ENCODE data around the gene CCDC177.

Gene CCDC177

DNA sequence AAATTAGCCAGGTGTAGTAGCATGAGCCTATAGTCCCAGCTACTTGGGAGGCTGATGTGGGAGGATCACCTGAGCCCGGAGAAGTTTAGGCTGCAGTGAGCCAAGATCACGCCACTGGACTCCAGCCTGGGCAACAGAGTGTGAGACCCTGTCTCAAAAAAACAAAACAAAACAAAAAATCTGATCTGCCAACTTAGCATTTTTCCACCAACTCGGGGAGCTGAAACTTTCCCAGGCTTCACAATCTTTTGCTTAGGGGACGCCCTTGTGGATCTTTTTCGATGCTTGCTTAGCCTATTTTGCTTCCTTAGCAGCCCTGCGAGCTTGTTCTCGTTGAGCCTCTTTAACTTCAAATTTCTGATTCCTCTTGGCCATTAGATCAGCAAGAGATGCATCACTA lies 13.8 kb downstream of the CCDC177 start:
- no peak for DNase-seq

DNA sequence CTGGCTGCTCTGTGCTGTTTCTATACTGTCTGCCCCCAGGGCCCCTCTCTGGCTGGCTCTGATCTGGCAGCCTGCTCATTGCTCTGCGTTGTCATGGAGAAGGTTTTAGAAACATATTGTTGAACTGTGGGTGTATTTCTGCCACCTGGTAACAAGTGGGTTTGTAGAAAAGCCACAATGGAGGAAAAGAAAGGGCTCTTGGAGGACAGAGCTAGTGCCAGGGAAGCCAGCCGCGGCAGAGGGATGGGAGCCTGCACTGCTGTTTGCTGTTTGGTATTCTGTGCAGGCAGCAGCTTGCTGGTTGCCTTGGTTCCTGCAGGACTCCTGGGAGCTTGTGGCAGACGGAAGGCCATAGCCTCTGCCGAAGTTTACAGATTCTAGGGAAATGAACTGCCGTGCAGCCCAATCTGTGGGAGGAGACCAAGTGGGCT lies 15.1 kb downstream of the CCDC177 start:
- DNase-seq, result no peak

DNA sequence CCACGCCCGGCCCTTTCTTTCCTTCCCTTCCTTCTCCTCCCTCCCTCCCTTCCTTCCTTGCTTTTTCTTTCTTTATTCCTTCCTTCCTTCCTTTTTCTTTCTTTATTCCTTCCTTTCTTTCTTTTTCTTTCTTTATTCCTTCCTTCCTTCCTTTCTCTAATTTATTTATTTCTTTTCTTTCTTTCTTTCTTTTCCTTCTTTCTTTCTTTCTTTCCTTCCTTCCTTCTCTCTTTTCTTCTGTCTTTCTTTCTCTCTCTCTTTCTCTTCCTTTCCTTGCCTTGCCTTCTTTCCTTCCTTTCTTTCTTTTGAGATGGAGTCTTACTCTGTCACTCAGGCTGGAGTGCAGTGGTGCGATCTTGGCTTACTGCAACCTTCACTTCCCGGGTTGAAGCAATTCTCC lies 15.9 kb downstream of the CCDC177 start:
- DNase-seq, result no peak

DNA sequence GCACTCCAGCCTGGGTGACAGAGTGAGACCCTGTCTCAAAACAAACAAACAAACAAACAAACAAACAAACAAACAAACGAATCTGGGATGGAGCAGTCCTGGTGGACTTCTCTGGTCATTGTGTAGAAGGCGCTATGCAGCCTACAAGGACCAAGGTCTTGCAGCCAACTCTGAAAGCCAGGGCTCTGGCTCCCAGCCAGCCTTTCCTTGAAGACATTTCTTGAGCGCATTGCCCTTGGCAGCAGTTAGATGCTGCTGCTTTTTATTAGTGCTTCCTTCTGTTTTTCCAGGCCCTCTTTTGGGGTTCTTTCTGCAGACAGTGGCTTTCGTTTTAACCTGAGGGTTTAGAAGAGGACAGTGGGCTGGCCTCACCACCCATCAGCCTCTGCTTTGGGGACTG lies 20.2 kb downstream of the CCDC177 start:
- DNase-seq, result no peak

DNA sequence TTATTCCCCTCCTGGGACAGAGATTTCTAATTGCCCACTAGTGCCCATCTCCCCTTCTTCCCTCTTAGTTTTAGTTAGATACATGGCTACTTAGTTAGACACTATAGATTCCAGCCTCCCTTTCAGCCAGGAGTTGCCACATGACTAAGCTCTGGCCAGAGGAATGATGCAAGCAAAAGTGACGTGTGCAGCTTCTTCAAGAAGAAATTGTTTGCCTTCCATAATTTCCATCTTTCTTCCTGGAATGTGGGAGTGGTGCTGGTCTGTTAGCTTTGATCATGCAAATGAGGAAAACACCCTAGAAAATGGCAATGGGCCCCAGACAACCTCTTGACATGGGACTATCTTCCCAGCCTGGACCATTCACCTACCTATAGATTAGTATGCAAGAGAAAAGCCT lies 21.4 kb downstream of the CCDC177 start:
- DNase-seq, result no peak

DNA sequence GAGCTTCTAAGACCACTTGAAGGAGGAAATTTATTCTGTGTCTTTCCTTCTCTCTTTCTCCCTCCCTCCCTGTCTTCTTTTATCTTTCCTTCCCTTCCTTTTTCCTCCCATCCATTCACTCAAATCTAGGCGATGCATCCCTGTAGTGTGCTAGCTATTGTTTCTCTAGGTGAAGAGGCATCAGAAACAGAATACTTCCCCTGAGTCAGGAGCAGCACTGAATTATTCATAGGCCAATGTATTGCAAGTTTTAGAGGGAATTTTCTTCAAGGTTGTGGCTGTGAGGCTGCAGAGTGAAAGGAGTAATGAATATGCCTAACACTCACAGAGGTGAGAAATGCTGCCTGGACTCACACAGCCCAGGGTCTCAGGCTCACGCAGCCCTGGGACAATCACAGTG lies 23.2 kb downstream of the CCDC177 start:
- DNase-seq, result no peak

DNA sequence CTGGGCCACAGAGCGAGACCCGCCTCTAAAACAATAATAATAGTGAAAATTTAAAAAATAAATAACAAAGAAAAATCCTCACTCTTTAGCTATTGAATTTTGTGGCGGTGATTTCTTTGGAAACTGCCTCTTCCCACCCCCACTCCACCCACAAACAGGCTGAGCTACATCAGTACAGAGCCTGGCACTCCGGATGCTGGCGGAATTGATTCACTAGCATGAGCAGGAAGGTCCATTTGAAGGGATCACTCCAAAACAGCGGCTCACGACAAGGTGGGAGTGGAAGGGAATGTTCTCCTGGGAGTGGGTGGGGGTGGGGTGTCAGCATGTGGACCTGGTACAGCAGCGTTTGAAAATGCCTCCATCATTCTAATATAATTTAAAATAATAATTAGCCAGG lies 26.1 kb downstream of the CCDC177 start:
- DNase-seq, result no peak

DNA sequence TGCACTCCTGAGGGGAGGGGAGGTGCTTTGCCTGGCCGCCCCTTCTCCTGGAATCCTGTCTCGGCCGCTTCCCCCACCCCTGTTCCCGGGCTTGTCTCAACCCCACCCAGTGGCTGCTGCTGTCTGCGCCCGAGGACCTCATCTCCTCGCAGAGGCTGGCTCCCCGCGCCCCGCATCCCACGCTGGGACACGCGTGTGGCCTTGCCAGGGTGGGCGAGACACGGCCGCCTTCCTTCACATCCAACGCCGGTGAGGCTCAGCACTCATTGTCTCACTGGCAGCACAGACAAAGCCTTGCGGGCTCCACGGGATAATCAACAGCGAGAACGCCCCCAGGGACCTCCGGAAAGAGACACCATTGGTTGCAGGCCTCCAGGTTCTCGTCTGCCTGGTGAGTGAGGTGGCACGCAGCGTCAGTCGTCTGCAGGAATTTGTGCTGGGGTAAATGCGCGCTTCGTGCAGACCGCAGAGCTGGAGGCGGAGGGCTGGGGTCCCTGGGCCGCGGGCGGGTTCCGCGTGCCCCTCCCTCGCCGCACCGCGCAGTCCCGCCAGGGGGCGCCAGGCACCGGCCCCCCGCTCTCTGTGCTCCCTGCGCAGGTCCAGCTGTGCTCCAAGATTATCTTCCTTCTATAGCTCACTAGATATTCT lies 26.8 kb downstream of the CCDC177 start:
- DNase-seq, result no peak

DNA sequence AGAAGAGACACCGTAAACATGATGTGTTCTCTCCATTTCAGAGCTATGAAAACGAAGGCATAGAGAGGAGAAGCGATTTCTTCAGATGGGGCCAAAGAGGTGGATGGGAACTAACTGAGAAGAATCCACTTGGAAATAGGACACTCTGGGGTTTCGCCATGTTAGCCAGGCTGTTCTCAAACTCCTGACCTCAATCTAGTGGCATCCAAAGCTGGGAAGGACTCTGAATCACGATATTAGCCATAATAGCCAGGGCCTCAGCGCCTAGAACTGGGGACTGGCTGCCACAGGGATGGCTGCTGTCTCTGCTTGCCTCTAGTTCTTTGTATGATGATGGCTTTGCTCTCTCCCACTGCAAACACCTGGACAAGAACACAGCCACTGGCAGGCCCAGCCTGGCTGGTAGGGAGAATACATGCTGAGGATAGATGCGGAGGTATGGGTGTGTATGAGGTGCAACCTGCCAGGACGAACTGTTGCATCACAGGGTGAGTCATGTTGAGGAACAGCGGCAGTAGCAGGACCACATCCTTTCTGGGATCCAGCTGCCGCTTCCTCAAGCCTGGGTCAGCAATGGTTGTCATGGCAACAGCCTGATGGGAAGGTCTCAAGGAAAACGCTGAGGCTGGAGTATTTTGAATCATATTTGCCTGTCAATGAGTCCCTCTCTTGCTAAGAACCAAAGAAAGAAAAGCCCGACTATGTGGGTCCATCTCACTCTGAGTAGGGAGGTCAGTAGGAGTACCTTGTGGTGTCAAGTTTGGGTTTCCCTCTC lies 31.1 kb downstream of the CCDC177 start:
- DNase-seq, result peak; percentile 10

DNA sequence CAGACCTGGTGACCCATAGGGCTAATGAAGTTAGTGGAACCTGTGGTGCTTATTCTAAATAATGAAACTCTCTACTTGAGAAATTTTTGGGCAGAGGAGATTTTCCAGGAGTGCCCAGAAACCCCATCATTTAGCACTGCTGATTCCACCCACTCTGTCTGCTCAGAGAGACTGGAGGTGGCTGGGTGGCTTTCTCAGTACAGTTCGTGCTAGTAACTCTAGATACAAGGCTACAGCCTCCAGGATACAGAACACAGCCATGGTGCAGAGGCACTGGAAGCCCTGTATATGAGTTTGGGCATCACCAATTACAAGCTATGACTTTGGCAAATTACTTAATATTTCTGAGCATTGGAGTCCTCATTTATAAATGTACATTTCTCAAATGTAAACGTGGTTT lies 32.4 kb downstream of the CCDC177 start:
- no peak for DNase-seq

DNA sequence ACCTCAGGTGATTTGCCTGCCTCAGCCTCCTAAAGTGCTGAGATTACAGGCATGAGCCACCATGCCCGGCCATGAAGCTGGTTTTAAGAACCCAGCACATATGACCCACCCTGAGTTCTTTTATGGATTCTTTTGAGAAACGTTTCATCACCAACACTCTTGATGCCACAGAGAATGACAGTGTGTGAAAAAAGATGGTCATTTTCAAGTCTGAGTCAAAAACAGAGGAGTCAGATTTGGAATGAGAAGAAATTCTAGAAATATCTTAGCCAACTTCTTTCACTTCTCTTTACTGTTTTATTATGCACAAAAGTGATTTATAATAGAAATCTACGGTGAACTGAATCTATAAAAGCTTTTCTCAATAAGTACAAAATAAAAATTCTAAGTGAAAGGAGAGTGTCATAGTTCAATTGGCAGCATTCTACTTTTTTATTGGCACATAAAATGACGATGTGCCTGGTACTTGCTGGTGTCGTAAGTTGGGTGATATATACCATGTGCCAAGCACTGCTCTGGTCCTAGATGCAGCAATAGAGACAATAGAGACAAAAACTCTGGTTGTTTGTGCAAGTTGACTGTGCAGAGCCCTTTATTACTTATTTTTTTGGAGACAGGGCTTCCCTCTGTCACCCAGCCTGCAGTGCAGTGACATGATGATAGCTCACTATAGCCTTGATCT lies 33.9 kb downstream of the CCDC177 start:
- no peak for DNase-seq

DNA sequence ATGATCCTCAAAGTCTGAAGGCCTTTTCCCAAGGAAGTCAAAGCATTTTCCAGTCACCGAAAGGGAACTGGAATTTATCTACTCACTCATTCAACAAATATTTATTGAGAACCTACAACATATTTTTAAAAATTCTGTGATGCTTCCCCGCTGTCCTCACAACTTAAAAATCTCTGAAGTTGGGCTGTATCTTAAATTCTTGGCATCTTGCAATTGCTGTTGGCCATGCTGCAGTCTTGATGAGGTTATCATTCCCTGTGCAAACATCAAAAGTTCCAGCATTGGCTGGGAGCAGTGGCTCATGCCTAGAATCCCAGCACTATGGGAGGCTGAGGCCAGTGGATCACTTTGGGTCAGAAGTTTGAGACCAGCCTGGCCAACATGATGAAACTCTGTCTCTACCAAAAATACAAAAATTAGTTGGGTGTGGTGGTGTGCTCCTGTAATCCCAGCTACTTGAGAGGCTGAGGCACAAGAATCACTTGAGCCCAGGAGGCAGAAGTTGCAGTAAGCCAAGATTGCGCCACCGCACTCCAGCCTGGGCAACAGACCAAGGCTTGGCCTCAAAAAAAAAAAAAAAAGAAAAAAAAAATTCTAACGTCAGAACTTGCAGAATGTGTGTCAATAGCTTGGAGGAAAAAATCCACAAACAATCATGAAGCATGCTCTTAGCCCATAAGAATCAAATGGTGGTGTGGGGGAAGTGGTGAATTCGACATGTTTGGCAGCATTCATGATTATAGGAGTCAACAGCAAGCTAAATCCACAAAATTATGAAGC lies 34.9 kb downstream of the CCDC177 start:
- DNase-seq, result no peak

DNA sequence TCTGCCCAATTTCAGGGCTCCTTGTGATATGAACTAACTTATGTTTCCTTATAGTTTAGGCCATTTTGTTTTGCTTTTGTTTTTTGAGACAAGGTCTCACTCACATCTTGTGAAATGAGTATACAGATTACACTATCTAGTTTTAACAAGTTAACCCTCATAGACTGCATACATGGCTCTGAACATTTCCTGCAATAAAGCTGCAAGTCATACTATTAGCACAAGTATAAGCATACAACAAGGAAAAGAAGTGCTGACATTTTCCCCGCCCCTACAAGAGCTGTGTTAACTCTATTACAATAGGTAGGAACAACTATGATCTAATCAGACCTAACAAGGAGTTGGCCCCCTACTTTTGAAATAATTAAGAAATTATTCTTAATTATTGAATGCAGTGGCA lies 35.9 kb downstream of the CCDC177 start:
- no peak for DNase-seq

DNA sequence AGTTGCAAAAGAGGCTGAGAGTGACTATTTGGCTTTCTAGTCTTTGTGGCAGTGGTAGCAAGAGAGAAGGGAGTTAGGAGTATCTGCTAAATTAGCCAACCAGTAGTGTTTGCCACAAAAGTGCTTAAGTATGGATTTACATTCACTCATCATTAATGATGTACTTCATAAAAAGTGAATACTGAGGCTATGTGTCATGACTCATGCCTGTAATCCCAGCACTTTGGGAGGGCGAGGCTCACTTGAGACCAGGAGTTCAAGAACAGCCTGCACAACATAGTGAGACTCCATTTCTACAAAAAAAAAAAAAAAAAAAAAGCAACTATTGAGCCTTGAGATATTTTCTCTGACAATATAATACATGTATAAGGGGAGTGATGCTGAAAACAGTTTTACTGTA lies 36.8 kb downstream of the CCDC177 start:
- DNase-seq, result no peak

DNA sequence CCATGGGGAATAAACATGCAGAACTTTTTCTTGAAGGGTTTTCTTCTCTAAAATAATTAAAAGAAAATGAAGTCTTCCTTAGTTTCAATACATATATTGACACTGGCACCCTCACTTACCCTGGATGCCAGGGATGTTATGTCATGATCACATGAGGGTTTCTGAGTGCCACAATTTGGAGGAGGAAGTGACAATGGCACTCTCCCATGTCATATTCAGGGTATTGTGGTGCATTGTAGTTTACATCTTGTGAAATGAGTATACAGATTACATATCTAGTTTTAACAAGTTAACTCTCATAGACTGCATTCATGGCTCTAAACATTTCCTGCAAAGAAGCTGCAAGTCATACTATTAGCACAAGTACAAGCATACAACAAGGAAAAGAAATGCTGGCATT lies 37.7 kb downstream of the CCDC177 start:
- no peak for DNase-seq

DNA sequence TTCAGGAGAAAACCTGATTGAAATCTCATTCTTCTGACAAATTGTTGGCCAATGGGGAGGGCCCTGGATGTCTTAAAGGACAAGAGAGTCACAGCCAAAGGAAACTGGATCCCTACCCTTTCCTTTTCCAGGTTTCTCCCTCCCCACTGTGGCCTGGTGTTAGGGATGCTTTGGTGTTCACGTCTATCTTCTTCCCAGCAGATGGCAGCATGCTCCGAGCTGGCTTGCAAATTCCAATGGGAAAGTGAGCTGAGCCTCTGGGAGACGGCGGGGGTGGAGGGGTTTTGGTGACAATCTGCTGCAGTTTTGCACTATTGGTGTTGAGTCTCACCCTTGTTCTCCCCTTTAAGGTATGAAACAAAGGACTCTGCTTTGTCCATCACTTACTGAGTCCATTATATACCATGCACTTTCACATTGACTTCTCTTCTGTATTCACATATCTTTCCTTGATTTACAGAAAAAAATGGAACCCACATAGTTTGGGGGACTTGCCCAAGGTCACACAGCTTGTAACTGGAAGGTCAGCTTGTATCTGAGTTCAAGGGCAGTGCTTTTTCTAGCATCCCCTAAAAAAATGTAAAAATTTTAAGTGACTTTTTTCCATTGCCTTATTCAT lies 39.3 kb downstream of the CCDC177 start:
- DNase-seq, result no peak

DNA sequence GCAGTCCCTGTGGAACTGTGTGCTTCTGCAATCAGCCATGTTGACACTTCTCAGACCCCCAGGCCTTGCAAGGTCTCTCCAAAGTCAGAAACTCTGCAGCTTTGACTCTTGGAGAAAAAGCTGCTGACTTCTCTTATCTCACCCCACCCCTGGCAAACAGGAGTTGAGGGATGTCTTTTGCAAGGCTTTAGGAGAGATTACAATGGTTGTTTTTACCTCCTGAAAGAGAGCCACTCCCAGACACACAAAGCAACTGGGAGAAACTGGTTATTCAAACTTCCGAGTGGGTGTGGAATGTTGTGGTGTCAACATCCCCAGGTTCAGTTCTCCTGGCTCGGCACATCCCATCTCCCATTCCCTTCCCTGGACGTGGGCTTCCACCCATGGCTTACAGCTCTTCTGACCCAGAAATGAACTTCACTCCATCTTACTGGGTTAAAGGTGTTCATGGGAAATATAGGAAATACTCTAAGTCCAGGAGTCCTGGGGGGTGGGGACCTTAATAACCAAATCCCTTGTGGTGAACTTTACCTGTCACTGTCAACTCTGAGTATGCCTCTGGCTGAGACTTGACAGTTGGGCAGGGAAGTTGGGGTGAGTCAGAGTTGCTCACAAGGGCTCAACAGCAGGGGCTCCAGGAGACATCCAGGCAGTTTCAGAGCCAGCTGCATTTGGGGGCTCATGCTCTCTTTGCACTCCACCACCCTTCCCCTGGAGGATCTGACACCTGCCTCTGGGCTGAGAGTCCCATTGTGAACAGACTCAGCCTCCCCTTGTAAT lies 41.9 kb downstream of the CCDC177 start:
- no peak for DNase-seq

DNA sequence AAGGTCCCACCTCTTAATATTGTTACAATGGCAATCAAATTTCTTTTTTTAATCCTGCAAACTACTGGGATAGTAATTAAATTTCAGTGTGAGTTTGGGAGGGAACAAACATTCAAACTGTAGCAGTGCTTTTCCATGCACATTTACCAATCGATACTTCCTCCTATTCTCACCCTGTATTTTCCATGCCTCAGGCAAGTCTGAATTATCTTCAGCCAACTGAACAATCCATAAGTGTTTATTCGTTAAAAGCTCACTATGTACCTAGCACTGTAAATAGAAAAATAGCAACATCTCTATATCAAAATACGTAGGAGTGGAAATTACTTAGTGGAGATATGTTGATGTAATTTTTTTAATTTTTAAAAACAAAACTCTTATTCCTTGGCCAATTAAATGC lies 43.5 kb downstream of the CCDC177 start:
- no peak for DNase-seq

DNA sequence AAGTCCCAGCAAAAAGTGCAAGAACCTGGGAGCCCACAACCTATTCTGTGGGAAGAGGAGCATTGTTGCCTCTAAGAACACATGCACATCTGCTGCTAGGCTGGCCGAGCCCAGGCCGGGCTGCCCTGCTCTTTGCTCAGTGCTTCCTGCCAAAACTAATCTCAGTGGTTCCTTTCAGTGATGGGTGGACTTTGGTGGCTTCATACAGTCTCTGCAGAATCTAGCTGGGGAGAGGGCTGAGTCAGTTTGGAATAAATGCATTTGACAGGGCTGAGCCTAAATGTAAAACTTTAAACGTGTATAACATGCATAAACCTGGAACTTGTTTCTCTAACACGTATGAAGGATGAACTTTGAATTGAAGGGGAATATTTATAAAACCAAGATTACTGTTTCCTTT lies 44.6 kb downstream of the CCDC177 start:
- no peak for DNase-seq

DNA sequence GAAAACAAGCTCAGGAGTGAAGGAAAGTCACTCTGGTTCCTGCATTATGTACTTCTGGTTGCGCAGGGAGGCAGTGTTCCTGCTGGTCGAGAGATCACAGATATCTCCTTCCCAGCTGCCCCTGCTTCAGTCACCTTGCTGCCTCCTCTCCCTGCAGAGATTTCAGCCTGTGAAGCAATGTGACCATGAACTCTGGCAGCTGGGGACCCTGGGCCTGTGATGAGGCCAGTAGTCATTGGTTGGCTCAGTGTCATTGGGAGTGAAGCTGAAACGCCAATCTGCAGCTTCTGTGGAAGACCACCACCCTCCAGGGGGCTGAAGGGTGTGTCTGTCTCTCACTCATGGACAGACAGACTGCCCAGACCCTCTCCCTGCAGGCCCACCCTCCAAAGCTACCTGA lies 45.1 kb downstream of the CCDC177 start:
- DNase-seq, result no peak

DNA sequence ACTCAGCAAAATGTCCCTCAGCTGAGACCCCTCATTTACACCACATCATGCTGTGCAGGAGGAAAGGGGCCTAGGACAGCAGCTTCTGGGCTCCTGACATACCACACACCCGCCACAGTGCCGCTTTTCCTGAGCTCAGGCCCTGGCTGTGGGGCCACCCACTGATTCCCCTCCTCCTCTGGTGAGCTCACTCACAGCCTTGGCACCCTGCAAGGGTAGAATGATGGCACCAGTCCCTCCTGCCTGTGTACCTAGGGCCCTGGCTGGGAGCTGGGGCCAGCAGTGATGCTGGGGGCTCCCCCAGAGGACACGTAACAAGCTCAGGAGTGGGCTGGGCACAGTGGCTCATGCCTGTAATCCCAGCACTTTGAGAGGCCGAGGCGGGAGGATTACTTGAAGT lies 45.7 kb downstream of the CCDC177 start:
- DNase-seq, result no peak

DNA sequence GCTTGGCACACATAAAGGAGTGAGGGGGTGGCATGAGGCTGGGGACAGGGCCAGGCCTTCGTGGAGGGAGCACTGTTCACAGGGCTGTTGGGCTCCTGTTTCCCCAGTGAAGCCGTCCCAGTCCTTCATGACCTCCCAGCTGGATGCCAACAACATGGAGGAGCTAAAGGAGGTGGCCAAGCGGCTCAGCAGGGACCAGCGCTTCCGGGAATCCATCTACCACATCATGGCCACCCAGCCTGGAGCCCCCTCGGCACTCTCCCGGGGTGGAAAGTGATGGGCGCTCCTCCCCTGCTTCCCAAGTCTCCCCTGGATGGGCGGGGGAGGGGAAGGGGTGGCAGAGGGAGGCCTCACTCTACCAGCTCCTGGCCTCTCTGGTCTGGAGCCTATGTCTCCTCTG lies 46.5 kb downstream of the CCDC177 start:
- no peak for DNase-seq

Data from stimulated activated CD4-positive, alpha-beta T cell treated with anti-CD3 and anti-CD28 coated beads, Interleukin-4, amount 100 ng/mL, for 24 hours (primary cell).